Measurements from ENCODE around the gene TMEM26. TPM values are rescaled to one million over a fixed set of nuclear protein-coding genes. Genes with fewer than 3 reads are reported as not detected.

TMEM26 gene
- total and polyA plus RNA-seq, 4 donors, result 0.16 to 5.8 (median 0.80) TPM

DNA sequence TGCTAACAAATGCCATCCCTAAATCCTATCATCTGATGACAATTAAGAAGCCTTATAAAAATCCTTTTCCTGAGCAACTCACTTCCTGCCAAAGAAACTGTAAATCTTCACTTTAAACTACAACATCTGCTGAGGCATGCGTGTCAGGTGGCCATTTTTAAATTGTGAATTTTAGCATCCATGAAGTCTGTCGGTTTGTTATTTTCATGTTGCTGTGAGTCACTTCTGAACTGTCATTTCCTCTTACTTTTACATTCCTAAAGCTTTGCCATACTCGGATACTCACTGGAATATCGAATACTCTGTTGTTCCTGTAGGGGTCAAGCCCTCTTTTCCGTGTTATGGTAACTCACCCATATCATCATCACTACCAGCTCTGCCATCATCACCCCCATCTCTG is 34.3 kb upstream of the TMEM26 start:
- no peaks in the 10 kb centered on the region for H3K4me1 ChIP-seq (ENCODE audit: control insufficient read depth in 5 of 5, insufficient read depth in 5 of 5, low read length in 5 of 5)
- no peak overlapping the region for H3K9ac ChIP-seq (ENCODE audit: insufficient read depth in 1 of 2, low read length in 2 of 2)
- 89 to 91% methylated on average over 5 of the region's 5 CpGs for WGBS, 2 donors
- DNase-seq, result no peak
- H3K27ac ChIP-seq (ENCODE audit: low read depth in 1 of 2, low read length in 1 of 2), result no peak overlapping the region
- no peaks in the 10 kb centered on the region for H3K27me3 ChIP-seq (ENCODE audit: control insufficient read depth in 3 of 3, insufficient read depth in 3 of 3, low read length in 2 of 3)
- TF ChIP-seq CTCF (IDR thresholded peaks at IDR 0.05; ENCODE audit: control extremely low read depth, extremely low read depth), result no peak
- no peak overlapping the region for H3K4me3 ChIP-seq
- no peak for ATAC-seq (ENCODE audit: insufficient read depth, low FRiP score)
- no peaks in the 10 kb centered on the region for H3K9me3 ChIP-seq (ENCODE audit: control insufficient read depth in 4 of 4, insufficient read depth in 3 of 4, low read length in 3 of 4)
- H3K36me3 ChIP-seq (ENCODE audit: control insufficient read depth in 4 of 4, insufficient read depth in 4 of 4, low read length in 4 of 4), result no peaks in the 10 kb centered on the region

GRCh38 chr10:61486738-61487396 is 33.7 kb upstream of the TMEM26 start:
- Histone ChIP-seq H3K36me3 (ENCODE audit: control insufficient read depth in 4 of 4, insufficient read depth in 4 of 4, low read length in 4 of 4) (no peaks in the 10 kb centered on the region), H3K9me3 (ENCODE audit: control insufficient read depth in 4 of 4, insufficient read depth in 3 of 4, low read length in 3 of 4) (no peaks in the 10 kb centered on the region), H3K27ac (ENCODE audit: low read depth in 1 of 2, low read length in 1 of 2) (no peak overlapping the region), H3K4me1 (ENCODE audit: control insufficient read depth in 5 of 5, insufficient read depth in 5 of 5, low read length in 5 of 5) (no peaks in the 10 kb centered on the region), H3K4me3 (no peak overlapping the region), H3K9ac (ENCODE audit: insufficient read depth in 1 of 2, low read length in 2 of 2) (no peak overlapping the region), H3K27me3 (ENCODE audit: control insufficient read depth in 3 of 3, insufficient read depth in 3 of 3, low read length in 2 of 3) (no peaks in the 10 kb centered on the region)
- no peak for DNase-seq
- 86 to 88% methylated on average over 2 of the region's 2 CpGs for WGBS, 2 donors
- TF ChIP-seq CTCF (IDR thresholded peaks at IDR 0.05; ENCODE audit: control extremely low read depth, extremely low read depth), result no peak
- ATAC-seq (ENCODE audit: insufficient read depth, low FRiP score), result peak; percentile 84

- no peaks in the 10 kb centered on the region for H3K36me3 ChIP-seq (ENCODE audit: control insufficient read depth in 4 of 4, insufficient read depth in 4 of 4, low read length in 4 of 4)
- ATAC-seq (ENCODE audit: insufficient read depth, low FRiP score) (no peak), DNase-seq (no peak)
- no peaks in the 10 kb centered on the region for H3K9me3 ChIP-seq (ENCODE audit: control insufficient read depth in 4 of 4, insufficient read depth in 3 of 4, low read length in 3 of 4)
- H3K4me3 ChIP-seq, result no peak overlapping the region
- H3K4me1 ChIP-seq (ENCODE audit: control insufficient read depth in 5 of 5, insufficient read depth in 5 of 5, low read length in 5 of 5), result no peaks in the 10 kb centered on the region
- no peak overlapping the region for H3K9ac ChIP-seq (ENCODE audit: insufficient read depth in 1 of 2, low read length in 2 of 2)
- H3K27ac ChIP-seq (ENCODE audit: low read depth in 1 of 2, low read length in 1 of 2), result no peak overlapping the region
- 64 to 87% methylated on average over 1 of the region's 1 CpG for WGBS, 2 donors
- no peaks in the 10 kb centered on the region for H3K27me3 ChIP-seq (ENCODE audit: control insufficient read depth in 3 of 3, insufficient read depth in 3 of 3, low read length in 2 of 3)
- TF ChIP-seq CTCF (IDR thresholded peaks at IDR 0.05; ENCODE audit: control extremely low read depth, extremely low read depth), result no peak
Observed at GRCh38 chr10:61486251-61486650, 33.1 kb upstream of the TMEM26 start.

DNA sequence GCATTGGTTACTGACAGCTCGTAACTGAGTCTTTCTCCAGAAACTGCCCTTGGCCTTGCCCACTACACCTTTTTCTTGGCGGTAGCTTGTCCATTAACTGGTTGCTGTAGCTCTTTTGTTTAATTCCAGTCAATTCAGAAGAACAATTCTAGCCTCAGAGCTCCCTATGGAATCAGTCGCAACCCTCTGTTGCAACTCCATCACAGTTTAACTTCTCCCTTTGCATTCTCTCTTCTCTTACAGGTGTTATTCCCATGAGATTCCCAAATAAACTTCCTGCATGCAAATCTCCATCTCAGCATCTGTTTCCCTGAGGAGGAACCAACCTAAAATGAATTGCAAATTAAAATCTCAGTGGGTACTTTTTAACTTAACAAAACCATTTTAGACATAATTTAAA is 28.4 kb upstream of the TMEM26 start:
- H3K4me3 ChIP-seq, result no peak overlapping the region
- H3K27me3 ChIP-seq (ENCODE audit: control insufficient read depth in 3 of 3, insufficient read depth in 3 of 3, low read length in 2 of 3), result no peaks in the 10 kb centered on the region
- ATAC-seq (ENCODE audit: insufficient read depth, low FRiP score), result no peak
- TF ChIP-seq CTCF (IDR thresholded peaks at IDR 0.05; ENCODE audit: control extremely low read depth, extremely low read depth), result no peak
- no peaks in the 10 kb centered on the region for H3K9me3 ChIP-seq (ENCODE audit: control insufficient read depth in 4 of 4, insufficient read depth in 3 of 4, low read length in 3 of 4)
- no peak overlapping the region for H3K27ac ChIP-seq (ENCODE audit: low read depth in 1 of 2, low read length in 1 of 2)
- no peaks in the 10 kb centered on the region for H3K4me1 ChIP-seq (ENCODE audit: control insufficient read depth in 5 of 5, insufficient read depth in 5 of 5, low read length in 5 of 5)
- no peak for DNase-seq
- 84 to 85% methylated on average over 3 of the region's 3 CpGs for WGBS, 2 donors
- no peaks in the 10 kb centered on the region for H3K36me3 ChIP-seq (ENCODE audit: control insufficient read depth in 4 of 4, insufficient read depth in 4 of 4, low read length in 4 of 4)
- no peak overlapping the region for H3K9ac ChIP-seq (ENCODE audit: insufficient read depth in 1 of 2, low read length in 2 of 2)
